GM18861 (cell line): ENCODE results near the gene DENND1C.

Source experiments
- ATAC-seq: cut with Tn5 transposase; IDR thresholded peaks from one replicate; pipeline ENCODE4 v1.9.1; 2021; ENCODE audit not compliant: unreplicated experiment

DENND1C gene, protein sequence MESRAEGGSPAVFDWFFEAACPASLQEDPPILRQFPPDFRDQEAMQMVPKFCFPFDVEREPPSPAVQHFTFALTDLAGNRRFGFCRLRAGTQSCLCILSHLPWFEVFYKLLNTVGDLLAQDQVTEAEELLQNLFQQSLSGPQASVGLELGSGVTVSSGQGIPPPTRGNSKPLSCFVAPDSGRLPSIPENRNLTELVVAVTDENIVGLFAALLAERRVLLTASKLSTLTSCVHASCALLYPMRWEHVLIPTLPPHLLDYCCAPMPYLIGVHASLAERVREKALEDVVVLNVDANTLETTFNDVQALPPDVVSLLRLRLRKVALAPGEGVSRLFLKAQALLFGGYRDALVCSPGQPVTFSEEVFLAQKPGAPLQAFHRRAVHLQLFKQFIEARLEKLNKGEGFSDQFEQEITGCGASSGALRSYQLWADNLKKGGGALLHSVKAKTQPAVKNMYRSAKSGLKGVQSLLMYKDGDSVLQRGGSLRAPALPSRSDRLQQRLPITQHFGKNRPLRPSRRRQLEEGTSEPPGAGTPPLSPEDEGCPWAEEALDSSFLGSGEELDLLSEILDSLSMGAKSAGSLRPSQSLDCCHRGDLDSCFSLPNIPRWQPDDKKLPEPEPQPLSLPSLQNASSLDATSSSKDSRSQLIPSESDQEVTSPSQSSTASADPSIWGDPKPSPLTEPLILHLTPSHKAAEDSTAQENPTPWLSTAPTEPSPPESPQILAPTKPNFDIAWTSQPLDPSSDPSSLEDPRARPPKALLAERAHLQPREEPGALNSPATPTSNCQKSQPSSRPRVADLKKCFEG

DNA sequence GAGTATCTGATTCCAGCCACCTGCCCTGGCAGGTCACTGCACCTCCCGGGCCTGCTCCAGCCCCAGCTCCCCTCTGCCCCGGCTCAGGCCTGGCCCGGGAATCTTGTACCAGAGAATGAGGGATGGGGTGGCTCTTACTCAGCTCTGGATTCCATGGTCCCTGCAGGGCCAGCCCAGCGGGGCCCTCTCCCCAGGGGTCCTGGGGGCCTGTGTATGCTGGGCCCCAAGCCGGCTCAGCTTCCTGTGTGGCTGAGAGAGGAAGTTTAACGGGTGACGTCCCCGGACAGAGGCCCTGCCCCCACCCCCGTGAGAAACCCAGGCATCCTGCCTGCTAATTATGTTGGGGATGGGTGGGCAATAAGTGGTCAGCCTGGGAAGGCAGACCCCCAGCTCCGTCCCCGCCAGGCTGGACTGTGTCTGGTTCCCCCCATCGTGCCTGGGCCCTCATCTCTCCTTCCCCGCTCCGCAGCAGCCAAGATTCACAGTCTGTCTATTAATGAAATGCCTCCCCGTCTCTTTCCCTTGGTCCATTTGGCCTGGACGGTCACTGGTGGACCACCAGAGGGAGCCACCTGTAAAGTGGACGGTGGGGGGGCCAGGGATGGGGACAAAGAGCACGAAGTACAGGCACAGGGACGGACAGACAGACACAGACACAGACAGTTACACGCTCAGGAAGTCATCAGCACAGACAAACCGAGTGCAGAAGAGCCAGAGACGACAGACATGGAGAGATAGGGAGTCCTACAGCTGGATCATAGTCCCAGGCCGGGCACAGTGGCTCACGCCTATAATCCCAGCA lies at the start of gene DENND1C:
DENND1C (minus strand) TSS at position 247 of the 802 bp plus-strand sequence; CDS start at position 155, 92 bp downstream.
- peak; percentile 57 for ATAC-seq

DNA sequence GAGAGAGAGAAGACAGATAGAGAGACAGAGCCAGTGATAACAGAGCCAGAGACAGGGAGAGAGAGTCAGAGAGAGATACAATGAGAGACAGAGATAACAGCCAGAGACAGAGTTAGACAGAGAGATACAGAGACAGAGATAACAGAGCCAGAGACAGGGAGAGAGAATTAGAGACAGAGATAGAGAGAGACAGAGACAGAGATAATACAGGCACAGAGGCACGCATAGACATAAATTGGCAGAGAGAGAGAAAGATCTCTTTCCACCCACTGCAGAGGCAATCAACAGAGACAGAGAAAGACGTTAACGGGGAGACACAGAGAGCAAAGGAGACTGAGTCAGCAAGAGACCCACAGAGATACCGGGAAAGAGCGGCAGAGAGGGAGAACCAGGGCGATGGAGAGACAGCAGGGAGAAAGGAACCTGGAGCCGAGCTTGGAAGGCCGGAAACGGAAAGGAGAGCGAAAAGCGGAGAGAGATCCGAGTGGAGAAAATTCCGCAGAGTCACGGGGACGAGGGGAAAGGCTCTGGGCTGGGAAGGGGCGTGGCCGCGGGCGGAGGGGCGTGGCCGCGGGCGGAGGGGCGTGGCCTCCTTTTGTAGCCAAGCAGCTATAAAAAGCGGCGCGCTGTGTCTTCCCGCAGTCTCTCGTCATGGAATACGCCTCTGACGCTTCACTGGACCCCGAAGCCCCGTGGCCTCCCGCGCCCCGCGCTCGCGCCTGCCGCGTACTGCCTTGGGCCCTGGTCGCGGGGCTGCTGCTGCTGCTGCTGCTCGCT lies 49.0 kb upstream of the DENND1C start, which contains the start of gene TNFSF9:
TNFSF9 (plus strand) TSS at position 641 of the 777 bp plus-strand sequence; CDS start at position 652, 11 bp downstream.
- no peak for ATAC-seq

DNA sequence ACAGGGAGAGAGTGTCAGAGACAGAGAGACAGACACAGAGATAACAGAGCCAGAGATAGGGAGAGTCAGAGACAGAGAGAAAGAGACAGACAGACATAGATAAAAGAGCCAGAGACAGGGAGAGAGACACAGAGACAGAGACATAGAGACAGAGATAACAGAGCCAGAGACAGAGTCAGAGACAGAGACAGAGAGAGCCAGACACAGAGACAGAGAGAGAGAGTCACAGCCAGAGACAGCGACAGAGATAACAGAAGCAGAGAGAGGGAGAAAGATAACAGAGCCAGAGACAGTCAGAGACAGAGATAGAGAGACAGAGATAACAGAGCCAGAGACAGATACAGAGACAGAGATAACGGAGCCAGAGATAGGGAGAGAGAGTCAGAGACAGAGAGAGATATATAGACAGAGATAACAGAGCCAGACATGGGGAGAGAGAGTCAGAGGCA lies 48.4 kb upstream of the DENND1C start:
- no peak for ATAC-seq

DNA sequence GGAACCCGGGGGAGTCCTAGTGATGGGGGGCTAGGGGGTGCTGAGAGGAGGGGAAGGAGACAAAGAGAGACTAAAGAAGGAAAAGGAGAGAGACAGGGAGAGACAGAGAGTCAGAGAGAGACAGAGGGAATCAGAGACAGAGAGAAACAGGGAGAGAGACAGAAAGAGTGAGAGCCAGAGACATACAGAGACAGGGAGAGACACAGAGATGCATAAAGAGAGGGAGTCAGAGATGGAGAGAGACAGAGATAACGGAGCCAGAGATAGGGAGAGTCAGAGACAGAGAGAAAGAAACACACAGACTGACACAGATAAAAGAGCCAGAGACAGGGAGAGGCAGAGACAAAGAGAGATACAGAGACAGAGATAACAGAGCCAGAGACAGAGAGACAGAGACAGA lies 47.8 kb upstream of the DENND1C start:
- no peak for ATAC-seq

DNA sequence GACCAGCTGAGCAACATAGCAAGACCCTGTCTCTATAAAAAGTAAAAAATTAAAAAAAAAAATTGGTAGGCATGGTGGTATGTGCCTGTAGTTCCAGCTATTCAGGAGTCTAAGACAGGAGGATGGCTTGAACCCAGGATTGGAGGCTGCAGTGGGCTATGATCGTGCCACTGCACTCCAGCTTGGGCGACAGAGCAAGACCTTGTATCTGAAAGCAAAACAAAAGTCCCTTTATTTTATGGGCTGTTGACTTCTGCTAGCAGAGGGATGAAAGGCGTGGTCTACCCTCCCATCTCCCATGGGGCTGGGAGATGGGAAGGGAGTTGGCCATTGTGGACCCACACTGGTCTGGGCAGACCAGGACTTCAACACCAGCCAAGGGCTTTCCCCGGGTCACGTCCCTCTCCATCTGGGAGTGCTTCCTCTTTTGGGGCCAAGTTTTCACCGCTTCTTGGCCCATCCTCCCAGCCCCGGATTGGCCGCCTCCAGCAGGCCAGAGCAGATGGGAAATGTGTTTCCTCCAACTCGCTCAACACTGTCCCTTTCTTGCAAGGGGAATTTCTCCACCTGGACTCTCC lies 47.0 kb upstream of the DENND1C start:
- ATAC-seq = peak; percentile 19

DNA sequence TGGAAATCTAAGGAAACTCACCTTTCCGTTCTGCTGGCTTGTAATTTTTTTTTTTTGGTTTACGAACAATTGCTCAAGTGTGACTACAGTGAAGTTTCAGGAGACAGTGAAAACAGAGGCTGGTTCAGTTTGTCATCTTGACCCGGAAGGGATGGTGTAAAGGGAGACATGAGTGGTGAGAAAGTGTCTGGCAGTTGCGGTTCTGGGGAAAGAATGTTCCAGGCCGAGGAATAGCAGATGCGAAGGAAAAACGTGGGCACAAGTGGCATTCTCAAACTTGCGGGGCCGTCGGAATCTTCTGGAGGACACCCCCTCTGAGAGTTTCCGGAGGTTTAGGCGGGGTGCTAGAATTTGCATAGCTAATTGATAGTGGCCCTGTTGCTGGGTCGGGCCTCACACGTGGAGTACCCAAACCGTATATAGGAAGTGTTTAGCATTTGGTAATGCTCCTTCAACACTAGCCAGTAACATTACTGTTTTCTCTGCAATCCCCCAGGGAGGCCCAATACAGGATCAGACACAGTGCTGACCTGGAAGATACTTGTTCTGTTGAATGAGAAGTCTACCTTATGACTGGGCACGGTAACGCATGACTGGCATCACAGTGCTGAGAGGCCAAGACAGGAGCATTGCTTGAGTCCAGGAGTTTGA lies 46.4 kb upstream of the DENND1C start:
- ATAC-seq = peak; percentile 63

DNA sequence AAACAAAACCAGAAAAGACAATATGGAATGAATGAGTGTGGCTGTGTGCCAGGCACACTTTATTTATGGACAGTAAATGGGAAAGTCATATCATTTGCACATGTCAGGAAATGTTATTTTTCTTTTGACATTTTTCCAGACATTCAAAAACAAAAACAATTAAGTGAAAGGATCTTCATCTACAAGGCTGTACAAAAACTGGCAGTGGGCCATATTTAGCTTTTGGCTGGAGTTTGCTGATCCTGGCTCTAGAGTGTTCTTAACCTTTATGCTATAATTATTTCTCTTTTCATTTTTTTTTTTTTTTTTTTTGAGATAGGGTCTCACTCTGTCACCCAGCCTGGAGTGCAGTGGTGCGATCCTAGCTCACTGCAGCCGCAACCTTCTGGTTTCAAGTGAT lies 42.7 kb upstream of the DENND1C start:
- ATAC-seq = no peak

DNA sequence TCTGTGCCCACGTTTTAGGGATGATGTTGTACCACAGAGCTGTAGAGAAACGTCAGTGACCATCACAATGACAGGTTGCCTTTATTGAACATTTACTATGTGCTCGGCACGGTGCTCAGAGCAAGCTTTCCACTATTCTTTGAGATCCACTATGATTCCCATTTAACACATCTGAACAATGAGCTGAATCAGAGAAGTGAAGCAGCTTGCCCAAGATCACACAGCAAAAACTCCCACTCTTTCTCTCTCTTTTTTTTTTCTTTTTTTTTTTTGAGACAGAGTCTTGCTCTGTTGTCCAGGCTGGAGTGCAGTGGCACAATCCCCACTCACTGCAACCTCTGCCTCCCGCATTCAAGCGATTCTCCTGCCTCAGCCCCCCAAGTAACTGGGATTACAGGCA lies 41.1 kb upstream of the DENND1C start:
- ATAC-seq = no peak

DNA sequence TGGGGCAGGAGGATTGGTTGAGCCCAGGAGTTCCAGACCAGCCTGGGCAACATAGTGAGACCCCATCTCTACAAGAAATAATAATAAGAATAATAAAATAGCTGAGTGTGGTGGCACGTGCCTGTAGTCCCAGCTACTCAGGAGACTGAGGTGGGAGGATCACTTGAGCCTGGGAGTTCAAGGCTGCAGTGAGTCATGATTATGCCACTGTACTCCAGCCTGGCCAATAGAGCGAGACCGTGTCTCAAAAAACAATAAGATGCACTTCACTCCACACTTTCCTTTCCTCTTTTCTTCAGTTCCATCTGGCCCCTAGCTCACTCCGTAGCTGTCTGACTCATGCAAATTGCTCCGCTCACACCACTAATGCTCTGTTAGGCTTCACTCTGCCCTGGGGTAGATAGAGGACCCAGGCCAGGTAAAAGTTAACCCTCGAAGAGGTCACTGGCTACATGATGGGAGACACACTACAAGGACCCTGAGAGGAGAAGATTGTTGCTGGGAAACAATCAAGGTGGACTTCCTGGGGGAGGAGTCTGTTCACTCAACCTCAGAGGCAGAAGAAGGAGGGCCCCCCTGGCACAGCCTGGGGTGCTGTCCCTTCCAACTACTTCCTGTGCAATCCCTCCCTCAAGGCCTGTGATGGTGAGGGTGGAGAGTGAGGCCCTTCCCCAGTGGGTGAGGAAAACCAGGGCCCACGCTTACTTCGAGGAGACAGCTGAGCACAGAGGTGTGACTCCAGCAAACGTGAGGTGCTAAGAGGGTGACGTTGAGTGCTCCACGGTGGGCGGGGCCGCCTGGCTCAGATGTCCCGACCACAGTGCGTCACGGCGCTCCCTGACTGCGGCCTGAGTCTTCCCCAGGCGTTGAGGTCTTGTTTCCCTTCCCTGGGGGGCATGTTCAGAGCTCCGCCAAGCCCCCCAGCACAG lies 40.4 kb upstream of the DENND1C start:
- peak; percentile 38 for ATAC-seq

DNA sequence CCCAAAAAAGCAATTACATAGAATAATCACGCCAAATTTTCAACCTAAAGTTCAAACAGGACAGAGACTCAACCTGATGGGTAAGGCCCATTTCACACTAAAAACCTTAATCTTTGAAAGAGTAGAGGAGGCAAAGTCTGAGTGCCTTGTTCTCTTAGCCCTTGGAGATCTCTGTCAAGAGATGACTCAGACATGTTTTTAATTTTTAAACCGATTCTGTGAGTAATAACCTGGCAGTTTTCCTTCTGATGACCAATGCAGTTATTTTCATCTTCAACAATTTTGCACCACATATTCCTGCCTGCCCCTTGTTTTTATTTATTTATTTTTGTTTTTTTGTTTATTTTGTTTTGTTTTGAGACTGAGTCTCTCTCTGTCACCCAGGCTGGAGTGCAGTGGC lies 37.7 kb upstream of the DENND1C start:
- ATAC-seq = no peak

DNA sequence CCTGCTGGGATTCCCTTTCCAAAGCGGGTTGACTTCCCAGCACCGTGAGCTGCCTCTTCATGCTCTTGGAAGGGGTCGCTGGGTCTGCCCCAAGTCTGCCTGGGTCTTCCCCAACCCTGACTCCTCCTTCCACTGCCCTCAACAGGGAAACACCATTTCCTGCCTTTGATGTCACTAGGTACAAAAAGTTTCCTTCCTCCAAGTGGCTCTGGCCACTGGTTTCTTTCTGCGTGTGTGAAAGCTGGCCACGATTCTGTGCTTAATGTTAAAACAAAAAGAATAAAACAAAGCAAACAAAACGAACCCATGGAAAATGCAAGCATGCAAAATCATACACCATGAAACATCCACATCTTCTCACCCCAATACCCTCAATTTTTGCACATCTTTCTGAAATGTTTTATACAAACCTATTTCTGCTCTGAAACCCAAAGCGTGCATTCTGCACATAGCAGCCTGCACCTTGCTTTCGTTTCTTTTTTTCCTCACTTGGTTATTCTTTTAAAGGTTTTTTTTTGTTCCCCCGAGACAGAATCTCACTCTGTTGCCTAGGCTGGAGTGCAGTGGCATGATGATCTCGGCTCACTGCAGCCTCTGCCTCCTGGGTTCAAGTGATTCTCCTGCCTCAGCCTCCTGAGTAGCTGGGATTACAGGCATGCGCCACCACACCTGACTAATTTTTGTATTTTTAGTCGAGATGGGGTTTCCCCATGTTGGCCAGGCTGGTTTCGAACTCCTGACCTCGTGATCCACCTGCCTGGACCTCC lies 36.7 kb upstream of the DENND1C start:
- ATAC-seq = peak; percentile 25

DNA sequence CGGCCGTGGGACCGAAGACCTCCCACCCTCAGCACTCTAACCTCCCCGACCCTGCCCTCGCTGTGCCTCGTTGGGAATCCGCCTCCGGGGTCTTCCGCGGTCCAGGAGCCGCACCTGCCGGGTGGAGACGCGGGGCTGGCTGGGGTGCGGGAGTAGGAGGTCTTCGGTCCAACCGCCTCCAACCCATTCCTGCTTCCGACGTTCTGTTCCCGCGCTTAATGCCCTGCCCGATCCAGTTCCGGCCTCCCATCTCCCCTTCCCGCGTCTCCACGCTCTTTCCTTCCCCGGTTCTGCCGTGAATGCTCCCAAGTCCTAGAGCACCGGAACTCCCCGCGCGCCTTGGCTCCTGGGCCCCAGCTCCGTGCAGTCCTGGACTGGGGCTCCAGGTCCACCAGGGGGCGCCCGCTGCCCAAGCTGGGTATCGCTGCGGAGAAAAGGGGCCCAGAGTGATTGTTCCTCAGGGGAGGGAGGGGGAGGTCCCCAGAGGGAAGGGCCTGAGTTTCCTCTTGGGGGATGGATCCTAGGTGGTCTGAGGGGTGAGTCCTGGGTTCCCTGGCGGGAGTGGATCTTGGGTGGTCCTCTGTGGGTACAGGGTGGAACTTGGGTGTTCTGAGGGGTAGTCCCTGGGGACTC lies 35.2 kb upstream of the DENND1C start:
- no peak for ATAC-seq

DNA sequence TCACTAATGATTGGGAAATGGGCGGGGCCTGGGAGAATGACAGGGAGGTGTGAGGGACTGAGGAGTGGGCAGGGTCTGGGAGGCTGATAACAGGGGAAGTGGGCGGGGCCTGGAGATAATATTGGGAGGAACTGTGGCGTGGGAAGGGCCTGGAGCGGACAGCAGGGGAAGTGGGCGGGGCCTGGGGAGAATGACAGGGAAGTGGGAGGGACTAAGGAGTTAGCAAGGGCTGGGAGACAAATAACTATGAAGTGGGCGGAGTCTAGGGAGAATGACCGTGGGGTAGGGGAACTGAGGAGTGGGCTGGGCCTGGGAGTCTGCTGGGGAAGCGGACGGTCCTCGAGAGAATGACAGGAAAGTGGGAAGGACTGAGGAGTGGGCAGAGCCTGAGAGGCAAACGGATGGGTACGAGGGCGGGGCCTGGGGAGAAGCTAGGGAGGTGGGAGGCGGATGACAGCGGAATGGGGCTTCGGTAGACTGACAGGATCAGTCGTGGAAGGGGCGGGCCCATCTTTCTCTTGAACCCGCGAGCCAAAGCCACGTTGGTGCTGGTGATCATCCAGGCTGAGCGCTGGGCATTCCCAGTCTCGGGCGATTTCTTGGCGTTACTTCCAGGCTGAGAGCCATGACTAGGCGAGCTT lies 34.6 kb upstream of the DENND1C start:
- no peak for ATAC-seq

DNA sequence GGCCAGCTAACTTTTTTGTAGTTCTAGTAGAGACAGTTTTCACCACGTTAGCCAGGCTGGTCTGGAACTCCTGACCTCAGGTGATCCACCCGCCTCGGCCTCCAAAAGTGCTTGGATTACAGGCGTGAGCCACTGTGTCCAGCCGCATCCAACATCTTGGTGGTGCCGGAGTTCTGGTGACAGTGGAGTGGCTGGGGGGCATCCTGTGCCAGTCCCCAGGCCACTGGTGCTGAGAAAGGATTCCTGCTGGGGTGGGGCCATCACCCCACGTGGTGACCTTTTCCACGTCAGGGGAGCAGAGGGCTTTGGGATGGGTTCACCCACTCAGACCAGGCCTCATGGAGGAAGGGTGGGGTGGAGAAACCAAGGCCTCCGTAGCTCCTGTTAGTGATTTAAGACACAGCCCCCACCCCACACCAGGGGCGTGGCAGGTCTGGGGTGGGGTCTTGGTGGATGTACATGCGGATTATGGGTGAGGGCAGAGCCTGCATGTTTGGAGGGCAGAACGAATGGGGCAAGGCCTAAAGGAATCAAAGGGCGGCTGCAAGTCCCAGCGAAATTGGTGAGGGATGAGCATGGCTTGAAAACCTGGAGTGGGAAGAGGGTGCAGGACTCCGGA lies 33.4 kb upstream of the DENND1C start:
- no peak for ATAC-seq

DNA sequence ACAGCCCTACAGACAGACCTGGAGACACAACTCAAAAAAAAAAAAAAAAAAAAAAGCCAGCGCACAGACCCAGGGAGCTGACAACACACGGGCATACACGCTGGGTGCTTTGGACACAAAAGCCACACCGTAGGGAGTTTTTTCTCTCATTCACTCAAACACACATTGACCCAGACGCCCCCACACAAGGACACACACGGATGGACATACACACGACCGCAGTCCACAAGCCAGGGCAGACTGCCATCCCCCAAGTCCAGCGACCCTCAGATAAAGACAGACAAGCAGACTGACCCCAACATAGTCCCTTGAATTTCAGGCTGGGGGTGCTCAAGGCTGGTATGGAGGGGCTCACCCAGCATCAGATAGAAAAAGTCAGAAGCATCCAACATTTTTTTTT lies 32.5 kb upstream of the DENND1C start:
- ATAC-seq = no peak

DNA sequence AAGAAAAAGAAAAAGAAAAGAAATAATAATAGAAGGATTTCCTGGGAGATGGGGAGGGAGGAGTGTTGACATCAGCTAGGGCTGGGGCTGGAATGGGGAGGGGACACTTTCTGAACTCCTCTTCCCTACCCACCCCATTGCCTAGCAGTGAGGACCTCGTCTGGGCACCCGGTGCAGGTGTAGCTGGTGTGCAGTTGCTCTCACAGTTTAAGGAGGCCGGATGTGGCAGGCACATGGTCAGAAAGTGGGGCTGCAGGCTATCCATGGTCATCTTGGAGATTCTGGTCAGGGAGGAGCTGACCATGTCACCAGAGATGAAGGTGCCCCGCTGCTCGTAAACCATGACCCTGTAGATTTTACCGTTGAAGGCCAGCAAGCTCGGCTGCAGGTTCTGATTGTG lies 29.0 kb upstream of the DENND1C start:
- no peak for ATAC-seq
